HG02870 (cell line): ENCODE results near the gene CLEC7A.
A peak's percentile ranks its signal among the peaks of the same experiment; 100 is the strongest.

Source experiments
- ATAC-seq: cut with Tn5 transposase; IDR thresholded peaks from one replicate; pipeline ENCODE4 v1.9.1; 2021; ENCODE audit warnings: mild to moderate bottlenecking, moderate library complexity; ENCODE audit not compliant: unreplicated experiment

Gene CLEC7A

DNA sequence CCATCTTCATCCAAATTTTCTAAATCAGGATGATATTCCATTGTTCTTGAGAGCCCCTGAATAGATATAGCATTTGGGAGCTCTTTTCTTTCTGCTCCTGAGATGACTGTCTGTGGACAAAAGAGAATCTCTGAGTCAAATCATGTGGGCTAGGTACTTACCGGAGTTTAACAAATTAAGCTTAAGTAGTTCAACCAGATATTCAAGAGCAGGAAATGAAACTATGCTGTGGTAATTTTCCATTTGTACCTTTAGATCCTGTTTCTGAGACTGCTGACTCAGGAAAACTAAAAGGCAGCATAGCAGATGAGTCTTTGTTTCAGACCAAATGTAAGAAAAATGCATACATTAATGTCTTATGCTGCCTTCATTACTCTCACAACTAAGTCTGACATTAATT lies at the start of gene CLEC7A:
Gene CLEC7A, minus strand, starts transcription at position 158 of the 400 bp plus-strand sequence. Its CDS starts 117 bp downstream, at position 41.
- peak; percentile 94 for ATAC-seq

DNA sequence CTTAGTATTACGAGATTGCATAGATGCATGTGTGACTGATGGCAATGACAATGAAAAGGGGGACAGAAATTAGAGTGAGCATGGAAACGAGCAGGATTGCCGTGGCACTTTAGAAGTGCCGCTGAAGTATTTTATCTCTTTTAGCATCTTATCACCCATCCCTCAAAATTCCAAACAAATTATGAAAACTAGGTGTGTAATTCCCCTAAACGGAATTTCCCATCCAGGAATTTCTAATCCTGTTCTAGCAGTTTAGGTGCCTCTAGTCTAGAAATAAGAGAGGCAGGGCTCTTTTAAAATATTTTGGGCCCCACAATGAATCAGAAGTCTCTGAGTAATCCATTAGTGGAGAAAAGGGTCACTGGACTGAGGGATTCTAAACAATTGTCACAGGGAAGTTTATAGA lies 49.8 kb upstream of the CLEC7A start:
- no peak for ATAC-seq

DNA sequence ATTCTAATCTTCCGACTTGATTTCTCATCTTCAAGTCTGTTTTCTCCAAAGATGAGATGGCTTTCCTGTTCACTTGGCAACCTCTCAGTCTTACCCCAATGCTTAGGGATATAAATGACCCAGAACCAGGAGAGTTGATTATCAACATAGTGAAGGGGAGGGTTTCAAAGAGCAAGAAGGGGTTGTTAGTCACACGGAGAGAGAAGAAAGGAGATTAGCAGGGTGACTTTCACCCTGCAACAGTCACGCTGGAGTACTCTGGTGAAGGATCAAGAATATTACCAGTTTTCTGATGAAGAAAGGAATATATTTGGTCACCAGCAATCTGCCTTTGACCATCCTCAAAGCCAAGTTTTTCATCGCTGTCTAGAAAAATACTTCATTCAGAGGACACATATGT lies 48.8 kb upstream of the CLEC7A start, which contains the start of gene TMEM52B:
Gene TMEM52B, plus strand, starts transcription at position 212 of the 400 bp plus-strand sequence. CDS start 543 bp downstream, outside the sequence.
- ATAC-seq, result no peak

DNA sequence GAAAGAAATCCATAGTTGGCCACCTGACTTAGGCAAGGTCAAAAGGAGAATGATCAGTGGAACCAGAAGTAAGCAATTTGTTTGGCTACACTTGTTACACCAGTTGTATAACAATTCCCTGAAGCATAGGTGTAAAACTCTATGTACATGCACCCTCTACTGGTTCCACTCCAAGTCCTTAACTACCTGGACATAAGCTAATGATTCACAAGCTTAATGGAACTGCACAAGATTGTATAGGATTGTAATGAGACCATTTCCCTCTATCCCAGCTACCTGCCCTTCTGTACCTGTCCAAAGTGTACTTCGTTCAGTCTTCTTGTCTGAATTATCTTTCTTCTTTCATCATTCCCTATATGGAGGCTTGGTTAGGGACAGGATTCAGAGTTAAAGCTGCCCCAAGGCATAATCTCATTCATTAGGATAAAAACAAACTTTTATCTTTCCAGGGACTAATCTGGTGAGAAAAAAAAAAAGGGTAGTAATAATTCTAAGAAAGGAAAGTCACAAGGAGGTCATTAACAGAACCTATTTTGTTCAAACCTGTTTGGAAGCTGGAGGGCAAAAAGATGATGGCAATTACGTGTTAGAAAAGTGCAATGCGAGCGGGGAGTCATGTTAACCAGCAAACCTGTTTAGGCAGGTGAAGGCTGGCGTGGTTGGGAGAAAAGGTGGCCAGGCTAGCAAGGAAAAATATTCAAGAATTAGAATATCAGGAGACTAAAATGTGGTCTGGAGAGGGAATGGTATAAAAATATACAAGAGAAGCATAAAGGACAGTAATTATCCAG lies 46.0 kb upstream of the CLEC7A start:
- no peak for ATAC-seq

DNA sequence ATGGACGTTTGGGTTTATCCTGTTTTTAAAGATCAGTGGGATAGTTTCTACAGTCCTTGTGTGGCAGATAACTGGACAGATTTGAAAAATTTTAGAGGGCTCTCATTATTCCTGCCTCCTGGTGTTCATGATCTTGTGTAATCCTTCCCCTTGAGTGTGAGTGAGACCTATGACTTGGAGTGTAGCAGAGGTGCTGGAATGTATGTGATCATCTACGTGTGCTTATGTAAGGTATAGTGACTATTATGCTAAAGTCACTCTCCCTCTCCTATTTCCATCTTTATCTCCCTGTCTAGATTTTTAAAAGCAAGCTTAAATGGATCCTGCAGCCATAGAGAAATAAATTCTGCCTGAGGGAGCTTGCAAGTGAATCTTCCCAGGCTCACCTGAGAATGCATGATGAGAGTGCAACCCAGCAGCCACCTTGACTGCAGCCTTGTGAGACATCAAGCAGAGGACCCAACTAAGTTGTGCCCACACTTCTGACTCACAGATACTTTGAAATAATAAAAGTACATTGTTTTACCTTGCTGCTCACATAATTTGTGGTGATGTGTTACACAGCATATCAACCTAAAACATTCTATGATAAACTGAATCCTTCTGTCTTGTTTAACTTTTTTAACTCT lies 45.1 kb upstream of the CLEC7A start:
- no peak for ATAC-seq

DNA sequence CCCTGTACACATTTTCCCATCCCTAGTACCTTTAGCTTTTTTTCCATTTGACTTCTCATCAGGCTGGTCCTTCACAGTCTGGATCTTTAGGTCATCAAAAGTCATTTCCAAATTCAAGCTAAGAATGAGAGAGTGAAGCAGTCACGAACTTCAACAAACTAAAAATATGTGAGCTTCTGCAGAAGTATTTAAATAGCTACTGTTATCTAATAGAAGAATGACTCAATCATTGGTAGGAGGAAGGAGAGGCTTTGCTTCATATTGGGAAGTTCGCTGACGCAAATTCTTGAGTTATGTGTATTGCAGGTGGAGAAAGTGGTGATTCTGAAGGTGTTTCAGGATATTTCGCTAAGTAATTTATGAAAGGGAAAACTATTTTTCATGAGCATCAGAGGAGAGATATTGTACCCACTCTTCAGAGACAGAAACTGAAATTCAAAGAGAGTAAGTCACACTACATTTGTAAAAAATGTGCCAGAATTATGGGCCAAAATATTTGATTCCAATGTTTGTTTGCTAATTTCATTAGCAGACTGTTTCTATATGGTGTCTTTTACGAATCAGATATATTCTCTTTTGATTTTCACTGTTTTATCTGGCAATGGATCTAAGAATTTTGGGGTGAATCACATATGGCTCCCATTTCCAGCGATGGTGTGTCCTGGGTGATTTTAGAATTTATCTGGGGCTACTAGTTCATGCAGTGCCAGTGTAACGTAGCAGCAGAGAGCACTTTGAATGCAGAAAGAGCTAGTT lies 42.2 kb upstream of the CLEC7A start, which contains the start of gene OLR1:
Gene OLR1, minus strand, starts transcription at position 160 of the 756 bp plus-strand sequence. Its CDS starts 55 bp downstream, at position 105.
- no peak for ATAC-seq

DNA sequence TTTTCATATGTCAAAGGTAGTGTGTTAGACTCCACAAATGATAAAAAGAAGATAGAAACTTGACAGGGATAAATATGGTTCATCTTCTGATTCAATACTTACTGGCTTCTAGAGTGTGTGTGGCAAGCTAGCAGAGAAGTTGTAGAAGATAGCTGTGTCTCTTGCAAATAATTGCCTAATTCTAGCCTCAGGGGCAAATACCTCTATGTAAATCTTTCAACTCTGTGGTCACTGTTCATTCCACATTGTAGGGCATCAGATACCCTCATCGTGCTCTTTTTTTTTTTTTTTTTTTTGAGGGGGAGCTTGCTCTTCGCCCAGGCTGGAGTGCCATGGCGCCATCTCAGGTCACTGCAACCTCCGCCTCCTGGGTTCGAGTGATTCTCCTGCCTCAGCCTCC lies 40.2 kb upstream of the CLEC7A start:
- ATAC-seq, result no peak

DNA sequence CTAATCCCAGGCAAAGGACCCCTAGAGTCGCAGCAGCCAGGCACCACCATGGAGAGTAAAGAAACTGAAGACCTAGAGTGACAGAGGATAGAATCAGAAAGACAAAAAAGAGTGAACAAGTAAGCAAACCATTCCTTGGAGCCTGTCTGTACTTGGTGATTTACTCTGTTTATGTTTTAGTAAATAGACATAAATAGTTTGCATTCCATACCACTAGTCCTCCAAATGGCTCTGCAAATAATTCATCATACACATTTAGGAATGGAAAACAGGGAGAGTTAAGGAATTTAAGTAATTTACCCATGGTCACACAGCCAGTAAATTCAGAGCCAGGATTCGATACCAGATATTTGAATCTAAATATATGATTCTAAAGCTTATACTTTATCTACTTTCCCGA lies 39.1 kb upstream of the CLEC7A start:
- ATAC-seq, result no peak

DNA sequence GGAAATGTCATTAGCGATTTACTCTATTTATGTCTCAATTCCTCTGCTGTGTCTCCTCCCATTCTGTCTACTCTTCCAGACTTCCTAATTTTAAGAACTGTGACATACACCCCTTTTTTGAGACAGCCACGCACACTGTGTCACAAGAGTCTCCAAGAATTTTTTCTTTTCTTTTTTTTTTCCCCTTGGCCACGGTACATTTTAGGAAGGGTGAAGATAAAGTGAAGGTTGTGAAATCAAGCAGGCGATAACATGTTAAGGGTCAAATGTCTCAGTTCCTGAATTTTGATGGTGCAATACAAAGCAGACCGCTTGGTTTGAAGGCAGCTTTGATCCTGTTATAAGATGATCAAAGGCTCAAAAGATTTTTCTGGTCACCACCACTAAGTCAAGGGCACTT lies 37.6 kb upstream of the CLEC7A start:
- no peak for ATAC-seq

DNA sequence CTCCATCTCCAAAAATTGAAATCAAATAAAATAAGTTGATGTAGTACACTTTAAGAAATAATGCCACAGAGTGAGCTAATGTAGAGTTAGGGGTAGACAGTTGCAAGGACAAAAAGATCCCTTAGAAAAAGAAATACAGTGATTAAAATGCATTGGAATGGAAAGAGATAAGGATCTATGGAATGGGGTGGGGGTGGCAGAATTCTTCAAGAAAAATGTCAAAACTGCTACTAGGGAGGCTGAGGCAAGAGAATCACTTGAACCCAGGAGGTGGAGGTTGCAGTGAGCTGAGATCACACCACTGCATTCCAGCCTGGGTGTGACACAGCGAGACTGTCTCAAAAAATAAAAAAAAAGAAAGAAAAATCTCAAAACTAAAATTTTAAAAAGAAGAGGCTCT lies 35.4 kb upstream of the CLEC7A start:
- ATAC-seq, result no peak

DNA sequence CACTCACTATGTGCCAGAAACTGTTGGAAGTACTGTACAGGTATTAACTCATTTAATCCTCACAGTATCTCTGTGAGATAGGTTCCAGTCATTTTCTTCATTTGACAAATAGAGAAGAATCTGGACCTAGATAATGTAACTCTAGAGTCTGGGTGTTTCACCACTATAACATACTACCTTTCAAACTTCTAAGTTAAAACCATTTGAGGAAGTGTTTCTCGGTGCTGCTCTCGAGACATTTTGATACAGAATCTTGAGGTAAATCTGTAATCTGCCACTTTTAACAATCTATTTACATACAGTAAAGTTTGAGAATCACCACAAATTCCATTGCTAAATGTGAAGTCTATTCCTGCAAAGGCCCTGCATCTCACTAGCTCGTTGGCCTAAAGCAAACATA lies 33.1 kb upstream of the CLEC7A start:
- no peak for ATAC-seq

DNA sequence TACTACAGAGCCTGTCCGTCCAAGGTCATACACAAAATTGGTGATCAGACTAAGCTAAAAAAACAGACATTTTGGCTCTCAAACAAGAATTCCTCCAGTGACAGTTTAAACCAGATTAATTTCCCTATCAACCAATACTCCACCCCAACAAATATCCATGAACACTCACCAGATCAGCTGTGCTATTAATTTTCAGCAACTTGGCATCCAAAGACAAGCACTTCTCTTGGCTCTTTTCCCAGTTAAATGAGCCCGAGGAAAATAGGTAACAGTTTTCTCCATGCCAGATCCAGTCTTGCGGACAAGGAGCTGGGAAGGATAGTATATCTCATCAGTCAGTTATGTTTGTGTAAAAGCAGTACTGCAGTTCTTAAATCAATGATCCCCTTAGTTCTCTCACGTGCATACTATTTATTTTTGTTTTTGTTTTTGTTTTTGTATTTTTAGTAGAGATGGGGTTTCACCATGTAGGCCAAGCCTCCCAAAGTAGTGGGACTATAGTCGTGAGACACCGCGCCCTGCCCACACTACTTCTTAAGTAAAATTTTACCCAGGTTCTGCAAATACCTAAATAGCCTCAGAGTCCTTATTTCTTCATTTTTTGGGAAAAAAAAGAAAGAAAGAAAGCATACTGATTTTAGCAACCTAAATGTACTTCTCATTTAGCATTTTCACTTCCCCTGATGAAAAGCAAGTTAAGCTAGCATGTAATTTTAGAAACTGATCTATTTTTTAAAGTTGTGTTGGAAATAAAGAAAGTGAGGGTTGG lies 30.8 kb upstream of the CLEC7A start:
- no peak for ATAC-seq

DNA sequence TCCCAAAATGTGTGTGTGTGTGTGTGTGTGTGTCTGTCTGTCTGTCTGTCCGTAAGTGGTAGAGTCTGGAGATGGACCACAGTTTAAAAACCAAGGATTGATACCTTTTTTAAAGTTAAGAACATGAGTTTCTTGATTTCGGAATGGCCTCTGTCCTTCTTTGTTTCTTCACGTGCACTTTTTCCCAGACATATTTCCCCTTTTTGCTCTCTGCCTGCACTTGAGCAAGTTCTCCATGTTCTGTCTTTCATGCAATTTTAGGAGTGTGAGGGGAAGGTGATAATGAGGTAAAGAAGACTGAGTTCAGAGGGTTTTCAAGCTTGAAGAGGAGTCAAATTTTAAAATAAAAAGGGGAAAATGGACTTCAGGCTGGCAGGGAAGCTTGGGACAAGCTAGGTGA lies 29.3 kb upstream of the CLEC7A start:
- no peak for ATAC-seq

DNA sequence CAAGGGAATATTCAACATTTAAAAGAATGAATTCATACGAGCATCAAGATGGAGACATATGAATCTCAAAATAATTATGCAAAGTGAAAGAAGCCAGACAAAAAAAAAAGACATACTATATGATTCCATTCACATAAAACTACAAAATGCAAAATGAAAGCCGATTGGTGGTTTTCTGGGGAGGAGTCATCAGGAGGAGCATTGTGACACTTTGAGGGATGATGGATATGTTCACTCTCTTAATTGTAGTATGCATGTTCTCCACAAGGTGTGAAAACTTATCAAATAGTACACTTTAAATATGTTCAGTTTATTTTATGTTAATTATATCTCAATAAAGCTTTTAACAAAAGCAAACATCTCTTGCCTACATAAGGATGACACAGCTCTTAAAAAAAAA lies 28.4 kb upstream of the CLEC7A start:
- ATAC-seq, result no peak

DNA sequence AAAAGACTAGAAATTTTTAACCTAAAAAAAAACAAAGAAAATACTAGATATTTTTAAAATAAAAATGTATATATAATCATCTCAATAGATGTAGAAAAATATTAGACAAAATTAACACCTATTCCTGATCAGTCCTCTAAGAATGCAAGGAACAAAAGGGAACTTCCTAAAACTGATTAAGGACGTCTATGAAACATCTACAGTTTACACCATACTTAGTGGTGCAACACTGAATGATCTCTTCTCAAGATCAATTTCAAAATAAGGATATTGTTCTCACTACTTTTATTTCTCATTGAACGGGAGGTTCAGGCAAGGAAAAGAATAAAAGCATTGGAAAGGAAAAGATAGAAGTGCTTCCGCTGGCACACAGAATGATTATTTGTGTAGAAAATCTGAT lies 26.0 kb upstream of the CLEC7A start:
- ATAC-seq, result no peak

DNA sequence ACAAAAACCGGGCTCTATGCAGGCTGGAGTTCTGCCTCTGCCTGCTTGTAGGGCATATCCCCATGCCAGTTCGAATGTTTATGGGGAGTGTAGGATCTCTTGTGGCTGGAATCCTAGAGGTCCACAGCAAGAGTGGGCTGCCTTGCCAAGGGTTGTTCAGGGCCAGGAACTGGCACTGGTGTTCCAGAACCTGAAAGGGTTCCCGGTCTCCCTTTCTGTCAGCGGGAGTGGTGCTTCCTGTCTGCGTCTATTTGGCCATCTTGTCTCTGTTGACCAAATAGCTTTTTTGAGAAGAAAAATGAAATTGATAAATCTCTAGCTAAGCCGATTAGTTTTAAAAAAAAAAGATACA lies 24.1 kb upstream of the CLEC7A start:
- no peak for ATAC-seq

DNA sequence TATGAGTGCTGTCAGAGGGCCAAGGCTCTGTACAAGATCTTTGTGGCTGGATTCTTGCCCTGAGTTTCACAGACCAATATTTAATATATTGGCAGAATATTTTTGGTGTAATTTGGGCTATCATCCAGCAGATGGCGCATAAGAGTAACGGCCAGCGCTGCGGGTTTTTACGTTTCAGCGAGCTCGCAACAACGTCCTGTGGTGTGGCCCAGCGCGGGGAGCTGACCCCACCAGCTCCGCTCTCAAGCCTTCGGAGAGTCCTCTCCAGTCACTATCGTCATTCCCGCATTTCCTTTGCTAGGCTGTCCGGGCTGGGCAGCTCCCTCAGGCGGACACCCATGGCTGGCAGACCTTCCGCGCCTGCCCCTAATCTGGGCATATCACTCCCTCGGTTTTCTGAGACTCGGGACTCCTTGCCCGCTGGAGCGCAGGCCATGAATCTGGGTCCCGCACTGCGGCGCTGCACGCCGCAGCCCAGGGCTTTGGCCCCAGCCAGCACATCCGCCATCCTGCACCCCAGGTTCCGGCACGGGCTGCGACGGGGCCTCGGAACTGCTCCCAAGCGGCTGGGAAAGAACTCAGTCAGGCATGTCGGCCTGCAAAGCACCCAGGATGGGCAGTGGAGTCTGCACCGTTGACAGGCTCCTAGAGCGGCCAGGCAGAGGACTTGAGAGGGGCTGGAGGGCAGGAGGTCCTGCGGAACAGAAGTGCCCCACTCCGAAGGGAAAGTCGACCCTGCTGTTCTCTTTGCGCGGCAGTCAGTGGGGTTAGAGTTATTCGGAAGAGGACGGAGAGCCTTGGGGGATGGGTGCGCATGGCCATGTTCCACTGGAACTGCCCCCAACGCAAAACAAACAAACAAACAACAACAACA lies 23.5 kb upstream of the CLEC7A start:
- ATAC-seq, result no peak

DNA sequence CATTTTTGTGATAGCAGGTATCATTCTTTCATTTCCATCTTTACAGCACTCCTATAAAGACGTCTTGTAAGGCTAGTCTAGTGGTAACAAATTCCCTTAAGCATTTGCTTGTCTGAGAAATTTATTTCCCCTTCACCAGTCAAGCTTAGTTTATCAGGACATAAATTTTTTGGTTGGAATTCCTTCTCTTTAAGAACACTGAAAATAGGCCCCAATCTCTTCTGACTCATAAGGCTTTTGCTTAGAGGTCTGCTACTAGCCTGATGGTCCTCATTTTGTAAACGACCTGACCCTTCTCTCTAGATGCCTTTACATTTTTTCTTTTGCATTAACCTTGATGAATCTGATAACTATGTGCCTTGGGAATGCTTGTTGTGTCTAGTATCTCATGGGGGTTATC lies 21.6 kb upstream of the CLEC7A start:
- no peak for ATAC-seq

DNA sequence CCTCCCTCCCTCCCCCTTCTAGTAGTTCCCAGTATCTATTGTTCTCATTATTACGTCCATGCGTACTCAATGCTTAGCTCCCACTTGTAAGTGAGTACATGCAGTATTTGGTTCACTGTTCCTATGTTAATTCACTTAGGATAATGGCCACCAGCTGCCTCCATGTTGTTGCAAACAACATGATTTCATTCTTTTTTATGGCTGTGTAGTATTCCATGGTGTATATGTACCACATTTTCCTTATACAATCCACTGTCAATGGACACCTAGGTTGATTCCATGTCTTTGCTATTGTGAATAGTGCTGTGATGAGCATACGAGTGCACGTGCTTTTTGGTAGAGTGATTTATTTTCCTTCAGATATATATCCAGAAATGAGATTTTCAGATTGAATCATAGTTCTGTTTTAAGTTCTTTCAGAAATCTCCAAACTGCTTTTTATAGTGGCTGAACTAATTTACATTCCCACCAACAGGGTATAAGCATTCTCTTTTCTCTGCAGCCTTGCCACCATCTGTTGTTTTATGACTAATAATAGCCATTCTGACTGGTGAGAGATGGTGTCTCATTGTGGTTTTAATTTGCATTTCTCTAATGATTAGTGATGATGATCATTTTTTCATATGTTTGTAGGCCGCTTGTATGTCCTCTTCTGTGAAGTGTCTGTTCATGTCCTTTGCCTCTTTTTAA lies 17.9 kb upstream of the CLEC7A start:
- ATAC-seq, result peak; percentile 68
